ENCODE measurements around the gene DENND1A. TPM values are rescaled to one million over a fixed set of nuclear protein-coding genes. Genes with fewer than 3 reads are reported as not detected.
A peak's percentile ranks its signal among the peaks of the same experiment; 100 is the strongest.

DENND1A gene
- total RNA-seq, 1 experiment from 2014 or later: 29.7 TPM

DNA sequence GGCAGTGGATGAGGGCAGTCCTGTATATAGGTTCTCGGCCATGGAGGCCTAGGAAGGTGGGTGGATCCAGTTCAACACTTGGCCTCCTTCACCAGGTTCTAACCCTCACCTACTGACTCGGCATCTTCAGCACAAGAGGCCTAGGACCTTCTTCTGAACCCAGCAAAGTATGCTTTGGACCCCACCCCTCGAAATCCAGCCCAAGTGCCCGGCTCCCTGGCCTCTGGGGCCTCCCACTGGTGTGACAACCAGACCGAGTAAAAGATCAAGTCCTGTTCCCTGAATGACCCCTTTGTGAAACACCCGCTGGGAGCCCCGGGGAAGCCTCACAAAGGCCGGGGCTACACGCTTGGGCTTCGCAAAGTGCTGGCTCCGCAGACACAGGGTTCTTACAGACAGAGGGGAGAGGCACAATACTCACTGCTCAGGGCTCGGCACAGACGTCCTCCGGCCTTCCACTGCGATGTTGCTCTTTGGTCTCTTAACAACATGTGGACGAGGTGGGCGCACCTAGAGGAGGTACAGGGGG is 526.9 kb downstream of the DENND1A start:
- no peak overlapping the region for H2AFZ ChIP-seq (ENCODE audit: low read length)
- no peaks in the 10 kb centered on the region for H3K9me2 ChIP-seq (replicated peaks; ENCODE audit: low read length)
- H3K36me3 ChIP-seq (ENCODE audit: low read depth, low read length): no peaks in the 10 kb centered on the region
- H3K9me3 ChIP-seq (ENCODE audit: low read length): no peaks in the 10 kb centered on the region
- H3K79me2 ChIP-seq (ENCODE audit: low read length): no peaks in the 10 kb centered on the region
- ATAC-seq (no peak), DNase-seq (no peak)
- BruUV-seq (replicated peaks): no TSS peak
- H4K20me1 ChIP-seq (ENCODE audit: low read length): no peaks in the 10 kb centered on the region
- no peak overlapping the region for H3K4me2 ChIP-seq (ENCODE audit: low read length)
- no peaks in the 10 kb centered on the region for H3K27me3 ChIP-seq (ENCODE audit: low read length)
- H3K9ac ChIP-seq (ENCODE audit: low read length): no peak overlapping the region
- no peak overlapping the region for H3K4me3 ChIP-seq (ENCODE audit: low read length)
- no peaks in the 10 kb centered on the region for H3K4me1 ChIP-seq (ENCODE audit: insufficient read depth, low read length)
- intact Hi-C loops (cut with micrococcal nuclease): no loop called here
- no peaks in the 10 kb centered on the region for H3F3A ChIP-seq (ENCODE audit: low read length, unreplicated experiment)
- ChIA-PET CTCF (no interaction called here), POLR2A (ENCODE audit: unreplicated experiment) (no interaction called here)
- TF ChIP-seq, protein P1, sequence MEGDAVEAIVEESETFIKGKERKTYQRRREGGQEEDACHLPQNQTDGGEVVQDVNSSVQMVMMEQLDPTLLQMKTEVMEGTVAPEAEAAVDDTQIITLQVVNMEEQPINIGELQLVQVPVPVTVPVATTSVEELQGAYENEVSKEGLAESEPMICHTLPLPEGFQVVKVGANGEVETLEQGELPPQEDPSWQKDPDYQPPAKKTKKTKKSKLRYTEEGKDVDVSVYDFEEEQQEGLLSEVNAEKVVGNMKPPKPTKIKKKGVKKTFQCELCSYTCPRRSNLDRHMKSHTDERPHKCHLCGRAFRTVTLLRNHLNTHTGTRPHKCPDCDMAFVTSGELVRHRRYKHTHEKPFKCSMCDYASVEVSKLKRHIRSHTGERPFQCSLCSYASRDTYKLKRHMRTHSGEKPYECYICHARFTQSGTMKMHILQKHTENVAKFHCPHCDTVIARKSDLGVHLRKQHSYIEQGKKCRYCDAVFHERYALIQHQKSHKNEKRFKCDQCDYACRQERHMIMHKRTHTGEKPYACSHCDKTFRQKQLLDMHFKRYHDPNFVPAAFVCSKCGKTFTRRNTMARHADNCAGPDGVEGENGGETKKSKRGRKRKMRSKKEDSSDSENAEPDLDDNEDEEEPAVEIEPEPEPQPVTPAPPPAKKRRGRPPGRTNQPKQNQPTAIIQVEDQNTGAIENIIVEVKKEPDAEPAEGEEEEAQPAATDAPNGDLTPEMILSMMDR (conservative IDR thresholded peaks at IDR 0.05; ENCODE audit: low read depth, low read length): no peak
- H3K27ac ChIP-seq (ENCODE audit: low read length): no peak overlapping the region

- ChIA-PET POLR2A (ENCODE audit: unreplicated experiment) (no interaction called here), CTCF (no interaction called here)
- no peak; the same call in 1 of the 2 replicates for ATAC-seq
- Histone ChIP-seq H3K9ac (ENCODE audit: low read length) (no peak overlapping the region), H3K27ac (ENCODE audit: low read length) (no peak overlapping the region), H3K4me3 (ENCODE audit: low read length) (no peak overlapping the region), H3K4me2 (ENCODE audit: low read length) (no peak overlapping the region), H3K4me1 (ENCODE audit: insufficient read depth, low read length) (no peaks in the 10 kb centered on the region), H3K36me3 (ENCODE audit: low read depth, low read length) (no peaks in the 10 kb centered on the region), H3K27me3 (ENCODE audit: low read length) (no peaks in the 10 kb centered on the region), H2AFZ (ENCODE audit: low read length) (no peak overlapping the region), H4K20me1 (ENCODE audit: low read length) (no peaks in the 10 kb centered on the region), H3F3A (ENCODE audit: low read length, unreplicated experiment) (no peaks in the 10 kb centered on the region), H3K79me2 (ENCODE audit: low read length) (no peaks in the 10 kb centered on the region), H3K9me3 (ENCODE audit: low read length) (no peaks in the 10 kb centered on the region), H3K9me2 (replicated peaks; ENCODE audit: low read length) (no peaks in the 10 kb centered on the region)
- intact Hi-C loops (cut with micrococcal nuclease): no loop called here
- BruUV-seq (replicated peaks): no TSS peak
- DNase-seq: peak; percentile 49
- TF ChIP-seq, protein P1 (conservative IDR thresholded peaks at IDR 0.05; ENCODE audit: low read depth, low read length): peak; percentile 67
- no peak for TF ChIP-seq EZH2phosphoT487 (IDR thresholded peaks at IDR 0.05; ENCODE audit: borderline replicate concordance, low read length)
Measured at GRCh38 chr9:123401879-123402513, 527.9 kb downstream of the DENND1A start.

GRCh38 chr9:123400926-123401503 is 528.9 kb downstream of the DENND1A start:
- intact Hi-C loops (cut with micrococcal nuclease): no loop called here
- no peaks in the 10 kb centered on the region for H3K36me3 ChIP-seq (ENCODE audit: low read depth, low read length)
- H3K27me3 ChIP-seq (ENCODE audit: low read length): no peaks in the 10 kb centered on the region
- no peak overlapping the region for H2AFZ ChIP-seq (ENCODE audit: low read length)
- H3K4me3 ChIP-seq (ENCODE audit: low read length): no peak overlapping the region
- ChIA-PET CTCF (no interaction called here), POLR2A (ENCODE audit: unreplicated experiment) (no interaction called here)
- no peaks in the 10 kb centered on the region for H3K4me1 ChIP-seq (ENCODE audit: insufficient read depth, low read length)
- H4K20me1 ChIP-seq (ENCODE audit: low read length): no peaks in the 10 kb centered on the region
- H3K4me2 ChIP-seq (ENCODE audit: low read length): no peak overlapping the region
- H3K79me2 ChIP-seq (ENCODE audit: low read length): no peaks in the 10 kb centered on the region
- H3K9ac ChIP-seq (ENCODE audit: low read length): no peak overlapping the region
- no peaks in the 10 kb centered on the region for H3K9me3 ChIP-seq (ENCODE audit: low read length)
- H3K9me2 ChIP-seq (replicated peaks; ENCODE audit: low read length): no peaks in the 10 kb centered on the region
- H3F3A ChIP-seq (ENCODE audit: low read length, unreplicated experiment): no peaks in the 10 kb centered on the region
- ATAC-seq (no peak), DNase-seq (no peak)
- TF ChIP-seq EZH2phosphoT487 (IDR thresholded peaks at IDR 0.05; ENCODE audit: borderline replicate concordance, low read length) (no peak), EZH2 (IDR thresholded peaks at IDR 0.05; ENCODE audit: low read length, unreplicated experiment) (no peak)
- TF ChIP-seq, protein P1 (conservative IDR thresholded peaks at IDR 0.05; ENCODE audit: low read depth, low read length): no peak
- H3K27ac ChIP-seq (ENCODE audit: low read length): no peak overlapping the region
- no TSS peak for BruUV-seq (replicated peaks)

All from PC-3 (cell line).